GM12873 (cell line): ENCODE data around the gene PREX1.

ENCODE experiments used
- TF ChIP-seq, protein P1 (sequence below): IDR thresholded peaks from 2 replicates; pipeline ENCODE4 v1.5.1; 2012; ENCODE audit warnings: low read depth, mild to moderate bottlenecking, moderate library complexity, low read length, control low read depth; ENCODE audit not compliant: insufficient read depth; ENCODE audit errors: missing control alignments

Gene PREX1

DNA sequence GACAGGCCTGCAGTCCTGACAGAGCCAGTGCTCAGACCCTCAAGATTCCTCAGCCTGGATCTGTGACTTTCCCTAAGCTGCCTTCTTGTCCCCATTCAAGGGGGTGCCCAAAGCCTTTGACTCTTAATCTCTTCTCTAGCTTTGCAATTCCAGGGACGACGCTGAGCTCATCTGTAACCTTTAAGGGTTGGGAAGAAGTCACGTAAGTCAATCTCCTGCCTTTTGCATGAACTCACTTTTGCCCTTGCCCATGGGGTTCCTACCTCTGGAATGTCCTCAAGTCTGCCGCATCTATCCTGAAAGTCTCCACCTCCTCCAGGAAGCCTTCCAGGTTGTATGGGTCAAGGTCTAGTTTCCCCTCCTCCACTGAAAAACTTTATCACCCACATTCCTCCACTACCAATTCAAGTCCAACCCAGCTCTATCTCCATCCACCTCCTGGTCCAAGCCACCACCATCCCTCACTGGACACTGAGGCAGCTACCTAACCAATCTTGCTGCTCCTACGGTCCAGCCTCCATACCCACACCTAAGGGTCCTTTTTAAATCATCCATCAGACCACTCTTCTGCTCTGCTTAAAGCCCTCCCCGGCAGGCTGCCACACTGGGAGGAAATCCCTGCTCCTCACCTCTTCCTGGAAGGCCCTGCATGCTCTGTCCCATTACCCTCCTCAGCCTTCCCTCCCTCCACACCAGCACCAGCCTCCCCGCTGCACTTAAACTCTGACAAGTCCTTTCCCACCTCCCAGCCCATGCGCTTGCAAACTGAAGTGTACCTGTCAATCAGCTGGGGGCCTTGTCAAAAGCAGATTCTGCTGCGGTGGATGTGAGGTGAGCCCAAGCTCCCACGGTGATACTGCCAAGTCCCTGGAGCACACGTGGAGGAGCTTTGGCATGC, 29.7 kb downstream of the PREX1 start:
- TF ChIP-seq, protein P1, sequence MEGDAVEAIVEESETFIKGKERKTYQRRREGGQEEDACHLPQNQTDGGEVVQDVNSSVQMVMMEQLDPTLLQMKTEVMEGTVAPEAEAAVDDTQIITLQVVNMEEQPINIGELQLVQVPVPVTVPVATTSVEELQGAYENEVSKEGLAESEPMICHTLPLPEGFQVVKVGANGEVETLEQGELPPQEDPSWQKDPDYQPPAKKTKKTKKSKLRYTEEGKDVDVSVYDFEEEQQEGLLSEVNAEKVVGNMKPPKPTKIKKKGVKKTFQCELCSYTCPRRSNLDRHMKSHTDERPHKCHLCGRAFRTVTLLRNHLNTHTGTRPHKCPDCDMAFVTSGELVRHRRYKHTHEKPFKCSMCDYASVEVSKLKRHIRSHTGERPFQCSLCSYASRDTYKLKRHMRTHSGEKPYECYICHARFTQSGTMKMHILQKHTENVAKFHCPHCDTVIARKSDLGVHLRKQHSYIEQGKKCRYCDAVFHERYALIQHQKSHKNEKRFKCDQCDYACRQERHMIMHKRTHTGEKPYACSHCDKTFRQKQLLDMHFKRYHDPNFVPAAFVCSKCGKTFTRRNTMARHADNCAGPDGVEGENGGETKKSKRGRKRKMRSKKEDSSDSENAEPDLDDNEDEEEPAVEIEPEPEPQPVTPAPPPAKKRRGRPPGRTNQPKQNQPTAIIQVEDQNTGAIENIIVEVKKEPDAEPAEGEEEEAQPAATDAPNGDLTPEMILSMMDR: no peak

DNA sequence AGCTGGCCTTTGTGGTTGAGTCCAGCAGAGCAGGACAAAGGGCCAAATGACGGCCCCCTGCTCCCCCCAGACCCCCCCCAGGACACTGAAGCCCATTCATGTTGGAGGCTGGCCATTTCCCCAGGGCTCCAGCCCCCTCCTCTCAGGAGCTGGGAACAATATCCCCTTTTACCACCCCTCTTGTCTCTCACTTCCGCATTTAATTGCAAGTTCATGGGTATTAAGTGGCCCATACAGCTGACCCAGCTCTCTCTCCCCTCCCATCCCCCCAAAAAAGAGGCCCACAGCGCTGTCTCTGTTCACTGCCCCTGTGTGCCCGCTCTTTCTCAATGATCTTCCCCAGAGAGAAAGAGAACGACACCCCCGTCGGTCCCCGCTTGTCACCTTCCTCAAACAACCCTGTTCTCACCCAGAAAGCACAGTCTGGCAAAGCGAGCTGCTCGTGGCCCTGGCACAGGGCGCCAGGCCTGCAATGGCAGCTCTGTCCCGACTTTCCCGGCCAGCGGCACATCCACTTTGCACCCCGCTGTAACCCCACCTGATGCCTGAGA, 30.4 kb downstream of the PREX1 start:
- TF ChIP-seq, protein P1: no peak

DNA sequence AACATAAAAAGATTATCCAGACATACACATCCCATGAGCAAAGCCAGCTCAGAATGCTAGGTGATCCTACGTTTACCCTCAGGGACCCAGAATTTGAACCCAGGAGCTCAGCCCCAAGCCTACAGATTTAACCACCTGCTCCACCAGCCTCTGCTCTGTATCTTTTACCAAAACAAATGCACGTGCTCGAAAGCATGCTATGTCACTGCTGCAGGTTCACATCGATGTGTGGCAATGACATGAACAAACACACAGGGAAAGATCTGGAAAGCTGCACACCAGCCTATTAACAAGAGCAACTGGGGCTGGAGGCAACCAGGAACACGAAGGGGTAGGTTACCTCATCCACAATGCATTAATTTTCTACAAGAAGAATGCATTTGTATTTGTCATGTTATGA, 32.1 kb downstream of the PREX1 start:
- TF ChIP-seq, protein P1: no peak

GRCh38 chr20:48794816-48795457, 32.9 kb downstream of the PREX1 start:
- TF ChIP-seq, protein P1: no peak

DNA sequence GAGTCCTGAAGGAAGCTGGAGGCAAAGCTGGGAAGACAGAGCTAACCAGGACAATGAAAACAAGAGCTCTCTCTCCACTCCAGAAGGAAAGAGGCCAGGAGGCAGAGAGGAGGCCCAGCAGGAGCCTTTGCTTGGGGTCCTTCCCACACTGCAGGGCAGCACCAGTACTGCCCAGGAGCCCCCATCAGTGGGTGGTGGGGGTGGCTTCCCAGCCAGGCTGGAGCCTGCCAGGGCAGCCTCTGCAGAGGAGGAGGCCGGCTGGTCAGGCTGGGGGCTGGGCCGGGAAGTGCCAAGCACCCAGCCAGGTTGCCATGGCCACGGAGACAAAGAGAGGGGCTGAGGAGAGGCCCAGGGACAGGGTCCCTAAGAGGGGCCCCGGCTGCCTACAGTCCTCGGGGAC, 33.4 kb downstream of the PREX1 start:
- TF ChIP-seq, protein P1: no peak

DNA sequence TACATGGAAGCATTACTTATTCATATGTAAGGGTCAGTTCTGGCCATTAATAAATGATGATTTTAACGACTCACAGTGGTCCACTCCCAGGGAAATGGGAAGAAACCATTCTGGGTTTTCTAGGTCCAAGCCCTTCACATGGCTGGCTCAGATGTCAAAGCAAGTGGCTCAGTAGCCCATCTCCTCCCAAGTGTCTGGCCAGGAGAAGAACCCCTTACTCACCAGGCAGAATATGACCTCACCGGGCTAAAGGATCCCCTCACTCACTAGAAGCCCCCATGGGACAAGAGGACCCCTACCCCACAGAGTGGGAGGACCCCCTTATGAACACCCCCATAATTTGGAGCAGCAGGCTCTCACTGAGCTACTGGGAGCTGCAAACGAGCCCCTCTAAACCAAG, 34.0 kb downstream of the PREX1 start:
- TF ChIP-seq, protein P1: no peak

- TF ChIP-seq, protein P1: no peak
Measured at GRCh38 chr20:48791666-48792071, 36.1 kb downstream of the PREX1 start.
